Kidney capillary endothelial cell (primary cell): Measurements from ENCODE around the gene RPTOR.
"Not testable (repeated sequence)": the region's sequence is repeated elsewhere in the genome, so short reads cannot be mapped to it uniquely, and the experiment has no call there.

Source experiments
- DNase-seq: peaks from one replicate; pipeline ENCODE4 v3.0.0-alpha.2; 2018; ENCODE audit warnings: low spot score

Gene RPTOR

GRCh38 chr17:80744725-80745124 lies 200.1 kb downstream of the RPTOR start:
- DNase-seq: not testable (repeated sequence)

DNA sequence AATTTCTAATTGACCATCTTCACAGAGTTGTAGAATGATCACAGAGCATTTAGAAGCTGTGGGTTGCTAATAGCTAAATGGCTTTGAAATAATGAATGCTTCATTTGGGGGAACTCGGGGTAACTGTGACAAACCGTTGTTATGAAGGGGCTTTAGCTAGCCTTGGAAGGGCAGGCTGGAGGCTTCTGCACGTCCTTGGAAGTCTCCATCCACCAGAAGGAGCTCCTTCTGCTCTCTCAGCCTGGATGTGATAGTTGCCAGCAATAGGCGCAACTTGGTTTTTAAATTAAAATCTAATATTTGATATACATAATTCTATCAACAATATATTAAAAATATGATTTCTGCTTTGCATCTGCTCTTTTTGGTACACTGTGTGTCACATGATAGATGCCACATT lies 200.5 kb downstream of the RPTOR start:
- DNase-seq: no peak

GRCh38 chr17:80746262-80746935 lies 201.8 kb downstream of the RPTOR start:
- no peak for DNase-seq

DNA sequence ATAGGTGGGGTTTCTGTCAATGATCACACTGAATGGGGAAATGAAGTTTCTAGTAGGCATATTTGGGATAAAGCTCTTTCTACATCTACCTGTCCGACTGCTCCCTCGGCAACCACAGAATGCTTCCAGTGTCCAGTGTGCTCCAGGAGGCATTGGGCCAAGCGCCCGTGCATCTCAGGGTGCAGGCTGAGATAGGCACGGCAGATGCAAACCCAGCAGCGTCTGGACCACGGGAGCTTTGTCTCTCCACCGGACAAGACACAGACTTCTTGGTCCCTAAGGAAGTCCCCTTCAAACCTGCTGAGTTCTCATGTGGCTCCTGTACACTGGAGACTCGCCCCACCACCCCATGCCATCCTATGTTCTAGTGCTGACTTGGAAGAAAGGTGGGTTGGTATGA lies 202.8 kb downstream of the RPTOR start:
- no peak for DNase-seq

DNA sequence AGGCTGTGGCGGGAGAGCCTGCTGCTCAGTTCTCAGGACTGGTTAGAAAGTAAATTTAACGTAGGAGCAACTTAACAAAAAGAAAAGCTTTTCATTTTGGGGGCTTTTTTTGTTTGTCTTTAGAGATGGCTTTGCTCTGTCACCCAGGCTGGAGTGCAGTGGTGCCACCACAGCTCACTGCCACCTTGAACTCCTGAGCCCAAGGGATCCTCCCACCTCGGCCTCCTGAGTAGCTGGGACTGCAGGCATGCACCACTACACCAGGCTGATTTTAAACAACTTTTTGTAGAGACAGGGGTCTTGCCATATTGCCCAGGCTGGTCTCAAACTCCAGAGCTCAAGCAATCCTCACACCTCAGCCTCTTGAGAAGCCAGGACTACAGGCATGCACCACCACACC lies 205.0 kb downstream of the RPTOR start:
- DNase-seq: no peak

DNA sequence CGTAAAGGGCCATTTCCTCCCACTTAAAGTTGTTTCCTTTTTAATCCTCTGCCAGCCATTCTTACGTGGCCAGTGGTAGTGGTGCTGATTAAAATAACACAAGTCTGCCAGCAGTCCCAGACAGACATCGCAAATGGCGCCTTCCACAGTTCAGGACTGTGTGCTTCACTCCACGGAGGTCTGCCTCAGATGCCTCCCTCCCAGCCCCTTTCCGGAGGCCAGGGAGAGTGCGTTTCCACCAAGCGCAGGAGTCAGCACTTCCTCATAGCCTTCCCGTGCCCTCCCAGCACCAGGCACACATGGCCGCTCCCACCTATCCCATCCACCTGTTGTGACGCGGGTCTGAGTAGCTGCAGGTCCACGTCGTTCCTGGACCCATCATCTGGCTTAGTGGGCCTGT lies 205.6 kb downstream of the RPTOR start:
- DNase-seq: peak; percentile 60

DNA sequence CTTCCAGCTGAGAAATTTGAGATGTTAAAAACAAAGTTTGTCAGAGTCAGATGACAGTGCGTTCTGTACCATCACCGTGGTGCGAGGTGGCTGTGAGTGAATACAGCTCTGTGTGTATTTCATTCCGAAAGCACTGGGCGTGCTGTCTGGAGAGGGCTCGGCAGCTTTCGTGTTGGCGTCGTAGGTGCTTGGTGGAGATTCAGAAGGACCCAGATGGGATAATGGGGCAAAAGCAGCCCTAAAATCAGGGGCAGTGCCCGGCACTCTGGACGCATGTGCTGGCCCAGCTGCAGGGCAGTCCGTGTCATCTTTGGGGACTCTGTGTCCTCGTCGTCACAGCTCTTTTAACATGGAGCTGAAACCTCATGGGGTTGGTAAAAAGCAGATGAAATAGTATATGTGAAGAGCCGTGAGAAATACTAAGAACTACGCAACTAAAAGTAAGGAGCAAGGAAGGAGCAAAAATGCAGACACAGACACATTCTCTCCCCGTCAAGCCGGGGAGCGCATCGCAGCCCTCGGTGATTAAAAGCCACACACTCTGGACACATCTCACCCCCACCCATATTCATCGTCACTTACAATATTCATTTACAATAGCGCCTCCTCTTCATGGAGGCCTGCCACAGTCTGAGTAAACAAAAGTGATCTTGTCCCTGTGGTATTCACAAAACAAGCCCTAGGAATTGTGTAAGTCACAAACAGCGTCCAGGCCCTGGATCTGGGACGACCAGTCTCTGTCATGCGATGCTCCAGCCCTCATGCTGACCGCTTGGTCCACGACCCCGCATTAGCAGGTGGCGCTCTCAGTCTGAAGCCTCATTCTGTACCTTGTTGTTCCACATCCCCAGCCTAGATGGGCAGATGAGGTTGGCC lies 206.7 kb downstream of the RPTOR start:
- no peak for DNase-seq

GRCh38 chr17:80751946-80752581 lies 207.4 kb downstream of the RPTOR start:
- no peak for DNase-seq

GRCh38 chr17:80753685-80754345 lies 209.2 kb downstream of the RPTOR start:
- DNase-seq: no peak

- DNase-seq: no peak
These were observed 210.2 kb downstream of the RPTOR start for GRCh38 chr17:80754846-80755245.

DNA sequence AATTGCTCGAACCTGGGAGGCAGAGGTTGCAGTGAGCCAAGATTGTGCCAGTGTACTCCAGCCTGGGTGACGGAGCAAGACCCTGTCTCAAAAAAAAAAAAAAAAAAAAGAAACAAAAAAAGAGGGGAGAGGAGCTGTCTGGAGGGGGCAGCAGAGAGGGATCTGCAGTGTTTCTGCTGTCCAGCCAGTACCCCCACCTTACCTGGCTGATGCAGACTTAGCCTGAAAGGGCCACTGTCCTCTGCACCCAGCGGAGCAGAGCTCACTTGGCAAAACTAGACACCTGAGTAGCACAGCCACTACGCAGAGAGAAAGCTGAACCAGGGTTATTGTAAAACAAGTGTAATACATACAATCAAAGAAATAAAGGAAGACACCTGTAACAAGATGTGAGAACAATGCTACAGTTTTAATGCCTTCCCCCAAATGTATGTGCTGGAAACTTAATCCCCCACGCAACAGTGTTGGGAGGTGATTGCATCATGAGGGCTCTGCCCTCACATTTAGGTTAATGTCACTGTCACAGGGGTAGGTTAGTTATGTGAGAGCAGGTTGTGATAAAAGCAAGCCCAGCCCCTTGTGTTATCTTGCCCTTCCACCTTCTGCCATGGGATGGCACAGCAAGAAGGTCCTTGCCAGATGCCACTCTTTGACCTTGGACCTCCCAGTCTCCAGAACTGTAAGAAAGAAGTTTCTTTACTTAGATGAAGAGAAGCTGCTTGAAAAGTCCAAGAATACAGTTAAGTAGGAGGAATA lies 211.2 kb downstream of the RPTOR start:
- no peak for DNase-seq

DNA sequence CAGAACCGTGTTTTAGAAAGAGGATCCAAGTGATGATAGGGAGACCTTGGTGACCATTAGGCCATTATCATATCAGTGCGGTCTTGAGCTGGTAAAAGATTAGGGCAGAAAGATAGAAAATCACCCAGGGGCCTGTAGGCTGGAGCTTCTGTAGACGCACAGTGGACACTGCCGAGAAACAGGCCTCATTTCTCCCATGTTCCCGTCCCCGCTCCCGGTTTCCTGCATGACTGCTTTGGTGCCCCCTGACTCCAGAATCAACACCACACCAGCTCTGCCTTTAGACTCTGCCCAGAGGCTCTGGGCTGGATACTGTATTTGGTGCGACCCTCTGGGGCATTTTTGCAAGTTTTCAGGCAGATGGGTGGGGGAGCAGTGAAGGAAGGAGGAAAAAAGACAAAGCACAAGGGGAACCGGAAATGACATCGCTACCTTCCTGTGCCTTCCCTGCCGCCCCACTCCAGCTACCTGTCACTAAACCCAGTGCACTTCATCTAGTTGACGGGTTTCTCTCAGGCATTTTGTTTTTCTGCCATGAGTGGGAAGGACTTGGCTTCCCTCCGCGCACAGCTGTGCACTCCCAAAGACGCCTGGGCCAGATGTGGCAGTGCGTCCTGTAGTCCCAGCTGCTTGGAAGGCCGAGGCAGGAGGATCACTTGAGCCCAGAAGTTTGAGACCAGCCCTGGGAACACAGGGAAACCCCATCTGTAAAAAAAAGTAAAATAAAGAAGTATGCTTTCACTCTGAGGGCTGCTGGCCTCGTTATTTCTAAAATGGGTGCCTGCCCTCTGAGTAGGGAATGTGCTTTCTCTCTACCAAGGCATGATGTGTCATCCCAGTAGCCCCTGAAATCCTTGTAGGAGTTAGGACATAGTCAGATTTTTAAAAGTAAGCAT lies 214.1 kb downstream of the RPTOR start:
- DNase-seq: no peak

DNA sequence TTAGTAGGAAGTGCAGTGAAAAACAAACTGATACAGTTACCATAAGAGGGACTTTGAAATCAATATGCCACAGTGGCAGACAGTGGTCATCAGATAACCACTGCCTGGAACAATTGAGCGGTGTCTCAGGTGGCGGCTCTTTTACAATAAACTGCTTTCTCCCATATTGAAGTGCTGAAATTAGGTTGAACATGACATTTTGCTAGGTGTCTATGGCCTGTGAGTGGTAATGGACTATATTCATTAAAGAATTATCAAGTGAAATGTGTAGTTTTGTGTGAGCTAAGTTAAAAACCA lies 214.7 kb downstream of the RPTOR start:
- no peak for DNase-seq

GRCh38 chr17:80760511-80760911 lies 215.9 kb downstream of the RPTOR start:
- DNase-seq: no peak

DNA sequence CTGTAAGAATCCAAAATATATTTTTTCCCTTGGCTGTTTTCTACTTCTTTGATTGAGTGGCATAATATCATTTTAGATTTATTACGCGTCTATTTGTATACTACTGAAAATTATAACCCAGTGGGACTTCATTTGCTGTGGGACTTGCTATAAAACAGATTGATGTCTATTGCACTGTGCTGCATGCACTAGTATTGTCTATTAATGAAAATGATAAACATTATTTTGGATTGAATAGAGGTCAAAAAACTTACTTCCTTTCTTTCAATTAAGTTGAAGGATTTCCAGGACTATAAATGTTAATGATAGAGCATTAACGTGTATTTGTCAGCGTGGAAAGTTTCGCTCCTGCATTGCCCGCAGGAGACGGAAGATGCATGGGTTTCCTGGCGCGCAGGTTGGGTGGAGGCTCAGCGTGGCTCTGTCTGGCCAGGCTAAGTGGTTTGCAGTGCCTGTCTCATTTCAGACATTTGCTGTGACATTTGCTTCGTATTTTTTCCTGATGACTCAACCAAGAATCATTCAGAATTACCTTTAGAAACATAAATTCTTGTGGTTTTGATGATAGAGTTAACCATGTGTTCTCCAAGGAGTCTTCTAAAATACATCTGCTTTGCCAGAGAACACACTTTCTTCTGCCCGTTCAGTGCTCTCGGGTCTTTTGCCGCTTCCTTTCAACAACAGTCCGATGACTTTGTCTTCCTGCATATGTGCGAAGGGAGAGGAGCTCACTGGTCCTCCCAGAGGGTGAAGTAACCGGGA lies 216.7 kb downstream of the RPTOR start:
- DNase-seq: peak; percentile 89

- DNase-seq: no peak
These were observed 217.4 kb downstream of the RPTOR start for GRCh38 chr17:80762076-80762475.

DNA sequence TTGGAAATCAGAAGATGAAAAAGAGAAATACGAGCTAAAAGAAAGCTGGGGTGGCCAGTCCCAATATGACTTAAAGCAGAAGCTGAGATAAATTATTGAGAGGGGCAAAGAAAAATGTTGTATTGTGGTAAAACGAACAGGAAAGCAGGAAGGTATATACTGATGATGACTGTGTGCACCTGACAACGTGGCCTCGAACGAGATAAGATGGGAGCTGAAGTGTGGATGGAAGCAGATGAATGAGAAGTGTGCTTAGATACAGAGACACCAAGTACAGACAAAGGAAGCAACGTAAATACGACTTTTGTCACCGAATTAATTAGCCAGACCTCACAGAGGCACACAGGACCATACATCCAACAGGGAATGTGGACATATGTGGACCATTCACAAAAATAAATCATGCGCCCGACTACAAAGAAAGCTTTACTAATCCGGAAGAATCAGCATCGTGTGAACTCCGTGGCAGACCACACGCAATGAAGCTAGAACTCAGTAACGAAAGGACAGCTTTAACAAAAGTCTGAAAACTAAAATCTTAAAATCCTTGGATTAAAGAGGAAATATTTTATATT lies 218.7 kb downstream of the RPTOR start:
- no peak for DNase-seq

- DNase-seq: not testable (repeated sequence)
These were observed 220.0 kb downstream of the RPTOR start for GRCh38 chr17:80764627-80765145.

- DNase-seq: no peak
These were observed 220.8 kb downstream of the RPTOR start for GRCh38 chr17:80765241-80765961.
